HG02623 (cell line): Measurements from ENCODE around the gene TFRC.
A peak's percentile ranks its signal among the peaks of the same experiment; 100 is the strongest.
"Not testable (repeated sequence)": the region's sequence is repeated elsewhere in the genome, so short reads cannot be mapped to it uniquely, and the experiment has no call there.

Experiments
- ATAC-seq: cut with Tn5 transposase; IDR thresholded peaks from one replicate; pipeline ENCODE4 v1.9.1; 2021; ENCODE audit warnings: moderate library complexity; ENCODE audit not compliant: unreplicated experiment

Gene TFRC

DNA sequence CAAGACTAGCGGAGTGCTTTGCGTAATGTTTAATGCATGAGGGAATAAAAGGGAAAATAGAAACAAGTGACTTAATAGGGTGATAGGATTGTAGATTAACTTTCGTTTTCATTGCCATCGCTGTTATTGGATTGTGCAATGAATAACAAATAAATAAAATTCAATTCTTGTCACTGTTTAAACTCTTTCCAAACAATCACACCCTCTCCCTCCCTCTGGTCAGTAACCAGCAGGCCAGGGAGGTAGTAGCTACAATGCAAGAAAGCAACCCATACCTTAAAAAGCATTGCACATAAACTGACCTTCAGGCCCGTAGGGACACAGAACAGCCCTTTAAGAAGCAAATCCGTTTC lies 705 bp upstream of the TFRC start:
- ATAC-seq: no peak

DNA sequence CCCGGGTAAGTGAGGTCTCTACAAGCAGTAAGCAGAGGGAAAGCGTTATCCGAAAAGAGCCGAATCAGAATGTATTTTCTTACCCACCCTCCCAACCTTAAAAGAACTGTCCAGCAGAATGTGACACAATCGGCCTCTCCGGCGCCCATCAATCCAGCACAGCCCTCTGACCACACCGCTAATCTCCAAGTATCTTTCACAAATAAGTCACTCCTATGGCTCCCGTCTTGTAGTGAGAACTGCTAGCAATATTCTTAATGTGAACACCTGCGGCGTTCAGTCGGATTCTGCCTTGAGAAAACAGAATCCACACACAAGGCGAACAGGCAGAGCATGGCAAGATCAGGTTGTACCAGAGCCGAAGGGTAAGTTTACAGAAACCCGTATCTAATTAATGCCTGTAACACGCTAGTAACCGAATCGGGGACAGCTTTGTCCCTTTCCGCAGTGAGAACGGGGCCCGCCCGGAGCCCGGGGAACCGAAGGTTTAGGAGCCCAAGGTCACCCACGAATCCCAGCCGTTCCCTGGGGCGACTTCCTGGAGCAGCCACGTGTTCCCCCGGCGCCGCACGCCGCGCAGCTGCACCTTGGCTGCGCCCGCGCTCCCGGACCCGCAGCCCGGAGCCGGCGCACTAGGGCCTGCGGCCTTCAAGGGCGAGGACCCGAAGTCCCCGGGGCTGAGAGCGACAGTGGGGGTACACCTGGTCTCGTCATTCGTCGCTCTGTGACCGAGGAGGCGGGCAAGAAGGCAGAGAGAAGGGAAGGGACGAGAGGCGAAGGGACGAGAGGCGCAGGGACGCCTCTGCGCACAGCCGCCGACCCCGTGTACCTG lies 672 bp downstream of the TFRC start:
- peak; percentile 34 for ATAC-seq

DNA sequence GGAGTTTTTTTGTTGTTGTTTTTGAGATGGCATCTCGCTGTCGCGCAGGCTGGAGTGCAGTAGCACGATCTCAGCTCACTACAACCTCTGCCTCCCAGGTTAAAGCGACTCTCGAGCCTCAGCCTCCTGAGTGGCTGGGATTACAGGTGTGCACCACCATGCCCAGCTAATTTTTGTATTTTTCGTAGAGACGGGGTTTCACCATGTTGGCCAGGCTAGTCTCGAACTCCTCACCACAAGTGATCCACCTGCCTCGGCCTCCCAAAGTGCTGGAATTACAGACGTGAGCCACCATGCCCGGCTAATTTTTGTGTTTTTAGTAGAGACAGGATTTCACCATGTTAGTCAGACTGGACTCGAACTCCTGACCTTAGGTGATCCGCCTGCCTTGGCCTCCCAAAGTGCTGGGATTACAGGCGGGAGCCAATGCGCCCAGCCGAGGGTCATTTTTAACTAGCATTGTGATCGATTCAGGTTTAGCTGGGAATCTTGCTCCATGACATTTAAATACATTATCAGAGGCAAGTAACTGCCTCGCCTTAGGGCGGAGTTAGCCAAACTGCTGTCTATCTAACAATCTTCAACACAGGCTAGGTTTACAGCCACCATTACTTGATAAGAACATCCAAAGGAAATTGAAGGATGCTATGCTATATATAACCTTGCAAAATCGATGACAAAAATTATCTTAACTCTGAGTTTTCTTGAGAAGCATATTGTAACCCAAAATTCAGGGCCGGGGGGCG lies 1.6 kb downstream of the TFRC start:
- ATAC-seq: not testable (repeated sequence)

GRCh38 chr3:196079682-196080081 lies 2.2 kb downstream of the TFRC start:
- ATAC-seq: no peak

- ATAC-seq: no peak
Observed at GRCh38 chr3:196075013-196075412, 6.9 kb downstream of the TFRC start.

- ATAC-seq: no peak
Observed at GRCh38 chr3:196073255-196073753, 8.6 kb downstream of the TFRC start.

GRCh38 chr3:196072313-196072712 lies 9.6 kb downstream of the TFRC start:
- ATAC-seq: no peak

- not testable (repeated sequence) for ATAC-seq
Observed at GRCh38 chr3:196068812-196069211, 13.1 kb downstream of the TFRC start.

- ATAC-seq: no peak
Observed at GRCh38 chr3:196067439-196067838, 14.5 kb downstream of the TFRC start.

- ATAC-seq: no peak
Observed at GRCh38 chr3:196063971-196064370, 17.9 kb downstream of the TFRC start.

DNA sequence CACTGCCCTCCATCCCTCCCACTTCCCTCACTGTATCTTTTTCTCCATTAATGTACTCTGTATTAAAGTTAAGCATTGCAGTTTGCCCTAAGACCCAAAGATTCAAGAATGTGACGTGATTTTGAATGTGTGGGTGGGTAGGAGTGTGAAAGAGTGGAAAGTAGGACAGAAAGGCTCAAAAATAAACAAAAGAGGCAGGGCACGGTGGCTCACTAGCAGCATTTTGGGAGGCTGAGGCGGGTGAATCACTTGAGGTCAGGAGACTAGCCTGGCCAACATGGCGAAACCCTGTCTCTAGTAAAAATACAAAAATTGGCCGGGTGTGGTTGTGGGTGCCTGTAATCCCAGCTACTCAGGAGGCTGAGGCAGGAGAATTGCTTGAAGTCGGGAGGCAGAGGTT lies 18.4 kb downstream of the TFRC start:
- no peak for ATAC-seq

- no peak for ATAC-seq
Observed at GRCh38 chr3:196063049-196063448, 18.8 kb downstream of the TFRC start.

DNA sequence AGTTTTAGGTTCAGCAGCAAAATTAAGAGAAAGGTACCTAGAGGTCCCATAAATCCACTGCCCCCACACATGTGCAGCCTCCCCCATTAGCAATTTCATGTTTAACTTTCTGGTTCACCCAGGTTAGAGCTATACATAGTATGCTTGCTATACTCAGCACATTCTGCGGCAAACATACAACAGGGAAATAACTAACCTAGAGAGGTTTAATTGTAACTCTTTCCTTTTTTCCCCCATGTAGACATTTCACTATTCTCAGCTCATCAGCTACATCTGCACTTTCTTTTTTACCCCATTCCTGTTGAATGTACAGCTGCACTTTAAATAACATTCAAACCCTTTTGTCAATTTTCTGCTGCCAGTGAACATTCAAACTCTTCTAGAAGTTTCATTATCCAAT lies 21.1 kb downstream of the TFRC start:
- ATAC-seq: no peak

- no peak for ATAC-seq
Observed at GRCh38 chr3:196057760-196058331, 24.0 kb downstream of the TFRC start.

DNA sequence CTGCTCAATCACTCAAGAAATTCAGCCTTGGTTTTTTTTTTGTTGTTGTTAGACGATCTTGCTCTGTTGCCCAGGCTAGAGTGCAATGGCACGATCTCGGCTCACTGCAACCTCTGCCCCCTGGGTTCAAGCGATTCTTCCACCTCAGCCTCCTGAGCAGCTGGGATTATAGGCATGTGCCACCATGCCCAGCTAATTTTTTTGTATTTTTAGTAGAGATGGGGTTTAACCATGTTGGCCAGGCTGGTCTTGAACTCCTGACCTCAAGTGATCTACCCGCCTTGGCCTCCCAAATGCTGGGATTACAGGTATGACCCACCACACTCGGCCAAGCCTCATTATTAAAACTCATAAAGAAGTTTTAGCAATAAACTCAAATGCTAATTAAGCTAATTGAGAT lies 25.5 kb downstream of the TFRC start:
- ATAC-seq: not testable (repeated sequence)

- ATAC-seq: no peak
Observed at GRCh38 chr3:196055683-196056270, 26.1 kb downstream of the TFRC start.

DNA sequence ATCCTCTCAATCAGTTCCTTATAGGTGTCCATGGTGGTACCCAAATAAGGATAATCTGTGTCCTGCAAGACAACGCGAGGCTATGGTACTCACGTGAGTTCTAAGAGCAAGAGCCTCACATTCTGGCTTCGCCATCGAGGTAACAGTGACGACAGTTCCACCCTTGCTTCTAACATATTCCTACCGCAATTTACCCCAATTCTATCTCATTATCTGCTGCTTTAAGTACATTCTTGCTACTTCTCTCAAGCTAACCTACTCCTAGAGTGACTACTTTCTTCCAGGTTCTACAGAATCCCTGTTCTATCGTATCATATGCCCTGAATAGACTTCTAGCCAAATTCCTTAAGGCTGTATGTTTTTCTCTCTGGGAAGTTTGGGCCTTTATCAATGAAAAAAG lies 26.6 kb downstream of the TFRC start:
- ATAC-seq: no peak

- no peak for ATAC-seq
Observed at GRCh38 chr3:196054661-196055060, 27.2 kb downstream of the TFRC start.

DNA sequence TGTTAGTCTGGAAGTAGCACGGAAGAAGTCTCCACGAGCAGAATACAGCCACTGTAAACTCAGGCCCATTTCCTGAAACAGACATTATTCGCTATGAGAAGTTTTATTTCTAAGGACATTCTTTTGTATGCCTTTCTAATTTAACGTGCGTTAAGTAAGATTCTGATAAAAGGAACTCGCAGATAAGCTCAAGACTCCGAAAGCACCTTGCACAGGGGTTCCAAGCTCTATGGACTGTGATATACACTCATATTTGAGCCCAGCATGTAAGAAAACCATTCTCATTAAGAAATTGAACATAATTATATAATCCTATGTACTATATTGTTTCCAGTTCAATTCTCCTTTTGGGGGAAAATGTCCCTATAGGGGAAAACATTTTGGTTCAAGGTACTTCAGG lies 28.4 kb downstream of the TFRC start:
- no peak for ATAC-seq

DNA sequence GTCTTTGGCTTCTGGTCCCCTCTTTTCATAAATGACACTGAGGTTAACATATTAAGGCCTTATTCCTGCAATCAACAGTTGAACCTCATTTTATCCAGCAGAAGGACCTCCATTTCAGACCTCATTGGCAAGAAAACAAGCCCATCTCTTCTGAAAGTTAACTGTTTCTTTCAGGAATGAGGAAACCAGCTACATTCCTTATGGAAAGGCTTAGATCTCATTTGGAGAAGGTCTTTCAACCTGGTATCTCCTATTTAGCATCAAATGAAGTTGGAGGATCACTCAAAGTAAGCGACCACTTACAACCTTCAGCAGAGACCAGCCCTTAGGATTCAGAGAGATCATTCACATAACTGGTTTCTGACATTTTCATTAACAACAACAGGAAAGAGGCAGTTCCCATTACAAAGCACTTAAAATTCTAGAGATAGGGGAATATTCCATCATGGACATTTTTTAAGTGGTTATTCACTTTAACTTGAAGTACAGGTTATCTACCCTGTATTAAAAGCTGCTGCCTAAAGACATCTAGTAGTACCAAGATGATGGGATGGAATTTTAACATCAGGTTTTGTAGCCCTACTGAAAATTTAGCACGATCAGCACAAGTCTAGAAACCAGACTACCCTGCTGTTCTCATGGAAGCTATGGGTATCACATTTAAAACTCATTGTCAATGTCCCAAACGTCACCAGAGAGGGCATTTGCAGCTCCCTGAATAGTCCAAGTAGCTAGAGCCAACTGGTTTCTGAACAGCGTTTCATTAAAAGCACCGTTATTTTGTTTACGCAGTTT lies 30.4 kb downstream of the TFRC start:
- ATAC-seq: no peak

GRCh38 chr3:196050597-196050996 lies 31.3 kb downstream of the TFRC start:
- ATAC-seq: no peak
